ENCODE measurements around the gene LHX3.

Gene LHX3

GRCh38 chr9:136226680-136227407 lies 21.9 kb upstream of the LHX3 start:
- no peak for DNase-seq

GRCh38 chr9:136225748-136226679 lies 21.1 kb upstream of the LHX3 start:
- DNase-seq: peak; percentile 44 to 78 (median 59)

GRCh38 chr9:136225366-136225747 lies 20.4 kb upstream of the LHX3 start:
- no peak for DNase-seq

- DNase-seq: no peak
These were observed 19.1 kb upstream of the LHX3 start for GRCh38 chr9:136223871-136224640.

GRCh38 chr9:136222906-136223285 lies 18.0 kb upstream of the LHX3 start:
- DNase-seq: no peak

GRCh38 chr9:136222166-136222905 lies 17.4 kb upstream of the LHX3 start:
- DNase-seq: no peak

- no peak for DNase-seq
These were observed 15.2 kb upstream of the LHX3 start for GRCh38 chr9:136220017-136220729.

- DNase-seq: no peak
These were observed 14.3 kb upstream of the LHX3 start for GRCh38 chr9:136219276-136219675.

- DNase-seq: no peak
These were observed 13.7 kb upstream of the LHX3 start for GRCh38 chr9:136218673-136219072.

- no peak for DNase-seq
These were observed 13.3 kb upstream of the LHX3 start for GRCh38 chr9:136218271-136218670.

- no peak for DNase-seq
These were observed 11.8 kb upstream of the LHX3 start for GRCh38 chr9:136216541-136217244.

- no peak for DNase-seq
These were observed 8.8 kb upstream of the LHX3 start for GRCh38 chr9:136213733-136214132.

- DNase-seq: no peak
These were observed 7.5 kb upstream of the LHX3 start for GRCh38 chr9:136212345-136212950.

- DNase-seq: no peak
These were observed 6.8 kb upstream of the LHX3 start for GRCh38 chr9:136211441-136212344.

- DNase-seq: no peak
These were observed 6.1 kb upstream of the LHX3 start for GRCh38 chr9:136211006-136211405.

GRCh38 chr9:136210276-136210675 lies 5.3 kb upstream of the LHX3 start:
- DNase-seq: no peak

GRCh38 chr9:136209786-136210185 lies 4.9 kb upstream of the LHX3 start:
- no peak for DNase-seq

- no peak for DNase-seq
These were observed 4.3 kb upstream of the LHX3 start for GRCh38 chr9:136209232-136209631.

GRCh38 chr9:136208675-136209074 lies 3.7 kb upstream of the LHX3 start:
- no peak for DNase-seq

GRCh38 chr9:136207616-136208015 lies 2.7 kb upstream of the LHX3 start:
- DNase-seq: no peak
